ENCODE data around the gene RBBP5.
"Not testable (repeated sequence)": the region's sequence is repeated elsewhere in the genome, so short reads cannot be mapped to it uniquely, and the experiment has no call there.

Gene RBBP5, protein sequence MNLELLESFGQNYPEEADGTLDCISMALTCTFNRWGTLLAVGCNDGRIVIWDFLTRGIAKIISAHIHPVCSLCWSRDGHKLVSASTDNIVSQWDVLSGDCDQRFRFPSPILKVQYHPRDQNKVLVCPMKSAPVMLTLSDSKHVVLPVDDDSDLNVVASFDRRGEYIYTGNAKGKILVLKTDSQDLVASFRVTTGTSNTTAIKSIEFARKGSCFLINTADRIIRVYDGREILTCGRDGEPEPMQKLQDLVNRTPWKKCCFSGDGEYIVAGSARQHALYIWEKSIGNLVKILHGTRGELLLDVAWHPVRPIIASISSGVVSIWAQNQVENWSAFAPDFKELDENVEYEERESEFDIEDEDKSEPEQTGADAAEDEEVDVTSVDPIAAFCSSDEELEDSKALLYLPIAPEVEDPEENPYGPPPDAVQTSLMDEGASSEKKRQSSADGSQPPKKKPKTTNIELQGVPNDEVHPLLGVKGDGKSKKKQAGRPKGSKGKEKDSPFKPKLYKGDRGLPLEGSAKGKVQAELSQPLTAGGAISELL

GRCh38 chr1:205121660-205122488 is at the start of gene RBBP5:
TSS of gene RBBP5 (minus strand) at chr1:205121978. CDS start at chr1:205121873, 105 bp downstream.
- peak; percentile 93 to 95 for DNase-seq (ENCODE audit: low read depth in 1 of 2, low spot score in 1 of 2)

DNA sequence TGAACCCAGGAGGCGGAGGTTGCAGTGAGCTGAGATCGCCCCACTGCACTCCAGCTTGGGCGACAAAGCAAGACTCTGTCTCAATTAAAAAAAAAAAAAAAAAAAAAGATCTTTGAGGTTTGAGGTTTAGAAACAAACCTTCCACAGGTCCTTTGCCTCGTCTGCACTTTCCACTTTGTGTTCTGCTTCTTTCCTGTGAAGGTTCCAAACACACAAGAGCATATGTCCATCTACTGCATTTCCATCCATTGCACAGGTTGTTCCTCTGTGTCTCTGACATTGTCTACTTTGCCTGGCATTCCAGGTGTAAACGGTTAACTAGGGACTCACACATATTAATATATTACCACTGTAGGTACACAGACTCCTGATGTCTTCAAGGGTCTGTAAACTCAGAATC is 49.6 kb upstream of the RBBP5 start:
- no peak for DNase-seq (ENCODE audit: low read depth in 1 of 2, low spot score in 1 of 2)

DNA sequence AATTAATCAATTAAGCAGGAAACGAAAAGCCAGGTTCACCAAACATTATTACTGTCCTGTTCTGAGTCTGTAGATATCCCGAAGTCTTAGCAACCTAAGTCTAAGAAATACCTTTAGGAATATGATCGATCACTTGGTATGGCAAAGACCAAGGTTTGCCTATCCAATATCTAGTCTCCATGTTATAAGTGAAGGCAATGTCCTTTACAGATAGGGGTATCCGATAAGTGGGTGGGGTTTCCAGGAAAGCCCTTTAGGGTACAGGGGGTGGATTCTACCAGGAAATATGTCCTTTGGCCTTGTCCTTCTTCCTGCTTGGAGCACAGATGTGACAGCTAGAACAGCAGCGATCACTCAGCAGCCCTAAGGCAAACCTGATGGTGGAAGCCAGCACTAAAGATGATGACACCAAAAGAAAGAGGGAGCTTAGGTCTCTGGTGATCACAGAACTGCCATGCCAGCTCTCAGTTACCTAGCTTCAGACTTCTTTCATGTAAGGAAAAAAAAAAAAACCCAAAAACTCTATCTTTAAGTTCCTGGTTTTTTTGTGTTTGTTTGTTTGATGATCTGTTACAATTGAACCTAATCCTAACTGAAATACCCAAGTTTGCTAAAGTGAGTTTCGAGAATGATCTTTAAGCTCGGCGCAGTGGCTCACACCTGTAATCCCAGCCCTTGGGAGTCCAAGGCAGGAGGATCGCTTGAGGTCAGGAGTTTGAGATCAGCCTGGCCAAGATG is 48.9 kb upstream of the RBBP5 start:
- no peak for DNase-seq (ENCODE audit: low read depth in 1 of 2, low spot score in 1 of 2)

GRCh38 chr1:205169248-205169647 is 47.5 kb upstream of the RBBP5 start:
- no peak for DNase-seq (ENCODE audit: low read depth in 1 of 2, low spot score in 1 of 2)

DNA sequence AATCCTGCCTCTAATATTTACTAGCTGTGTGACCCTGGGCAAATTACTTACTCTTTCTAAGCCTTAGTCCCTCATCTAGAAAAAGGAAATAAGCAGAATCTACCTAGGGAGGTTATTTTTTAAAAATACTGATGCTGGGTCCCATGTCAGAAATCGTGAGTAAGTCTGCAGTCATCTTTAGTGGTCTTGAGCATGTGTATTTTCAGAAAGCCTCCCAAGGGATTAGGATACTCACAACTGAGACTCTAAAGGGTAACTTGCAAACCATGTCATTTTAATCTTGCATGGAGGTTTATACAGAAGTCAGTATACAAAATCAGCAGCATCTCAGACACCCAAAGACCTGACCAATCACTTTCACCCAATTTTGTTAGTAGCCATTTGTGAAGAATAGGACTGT is 46.5 kb upstream of the RBBP5 start:
- DNase-seq (ENCODE audit: low read depth in 1 of 2, low spot score in 1 of 2): no peak

DNA sequence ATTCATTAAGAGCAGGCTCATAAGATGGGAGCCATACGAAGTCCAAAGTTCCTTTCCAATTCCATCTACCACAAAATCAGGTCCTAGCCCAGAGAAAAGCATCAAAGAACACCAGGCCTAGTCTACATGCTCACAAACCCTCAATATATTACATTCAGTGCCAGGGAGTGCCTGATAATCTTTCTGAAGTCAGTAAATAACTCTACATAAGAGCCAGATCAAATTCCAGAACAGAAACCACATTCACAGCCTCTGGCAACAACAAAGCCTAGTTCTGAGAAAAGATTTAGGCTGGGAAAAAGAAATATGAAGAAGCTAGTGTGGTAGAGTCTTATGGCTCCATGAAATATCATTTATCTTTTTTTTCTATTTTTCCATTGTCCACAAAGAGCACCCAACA is 40.5 kb upstream of the RBBP5 start:
- DNase-seq (ENCODE audit: low read depth in 1 of 2, low spot score in 1 of 2): no peak

DNA sequence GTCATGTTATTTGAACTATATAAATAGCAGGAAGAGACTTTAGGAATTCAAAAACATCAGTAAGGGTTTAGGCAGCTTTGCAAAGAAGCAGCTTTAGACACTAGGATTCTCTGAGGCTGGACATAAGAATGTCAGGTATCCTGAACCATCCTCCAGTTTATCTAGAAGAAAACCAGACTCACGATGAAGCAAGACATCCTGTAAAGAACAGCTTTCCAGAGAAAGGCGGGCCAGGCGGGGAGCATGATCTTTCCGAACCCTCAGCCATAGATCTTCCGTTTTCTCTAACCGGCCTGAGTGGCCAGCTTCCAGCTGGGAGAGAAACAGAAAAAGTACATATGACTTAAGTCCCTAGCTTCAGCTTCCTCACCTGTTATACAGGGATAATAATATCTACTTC is 39.3 kb upstream of the RBBP5 start:
- DNase-seq (ENCODE audit: low read depth in 1 of 2, low spot score in 1 of 2): no peak

GRCh38 chr1:205158048-205158616 is 36.4 kb upstream of the RBBP5 start:
- DNase-seq (ENCODE audit: low read depth in 1 of 2, low spot score in 1 of 2): no peak

- DNase-seq (ENCODE audit: low read depth in 1 of 2, low spot score in 1 of 2): not testable (repeated sequence)
Measured at GRCh38 chr1:205155665-205156377, 34.0 kb upstream of the RBBP5 start.

DNA sequence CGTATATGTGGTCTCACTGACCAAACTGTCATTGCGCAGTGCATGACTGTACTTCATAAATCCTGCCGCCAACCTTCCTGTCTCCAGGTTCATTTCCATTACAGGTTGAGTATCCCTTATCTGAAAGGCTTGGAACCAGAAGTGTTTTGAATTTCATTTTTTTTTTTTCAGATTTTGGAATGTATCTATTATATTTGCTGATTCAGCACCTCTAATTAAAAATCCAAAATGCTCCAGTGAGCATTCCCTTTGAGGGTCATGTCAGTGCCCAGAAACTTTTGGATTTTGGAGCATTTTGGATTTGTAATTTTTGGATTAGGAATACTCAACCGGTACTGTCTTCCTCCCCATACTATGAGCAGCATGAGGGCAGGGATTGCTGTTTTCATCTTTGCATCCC is 30.7 kb upstream of the RBBP5 start:
- DNase-seq (ENCODE audit: low read depth in 1 of 2, low spot score in 1 of 2): no peak

DNA sequence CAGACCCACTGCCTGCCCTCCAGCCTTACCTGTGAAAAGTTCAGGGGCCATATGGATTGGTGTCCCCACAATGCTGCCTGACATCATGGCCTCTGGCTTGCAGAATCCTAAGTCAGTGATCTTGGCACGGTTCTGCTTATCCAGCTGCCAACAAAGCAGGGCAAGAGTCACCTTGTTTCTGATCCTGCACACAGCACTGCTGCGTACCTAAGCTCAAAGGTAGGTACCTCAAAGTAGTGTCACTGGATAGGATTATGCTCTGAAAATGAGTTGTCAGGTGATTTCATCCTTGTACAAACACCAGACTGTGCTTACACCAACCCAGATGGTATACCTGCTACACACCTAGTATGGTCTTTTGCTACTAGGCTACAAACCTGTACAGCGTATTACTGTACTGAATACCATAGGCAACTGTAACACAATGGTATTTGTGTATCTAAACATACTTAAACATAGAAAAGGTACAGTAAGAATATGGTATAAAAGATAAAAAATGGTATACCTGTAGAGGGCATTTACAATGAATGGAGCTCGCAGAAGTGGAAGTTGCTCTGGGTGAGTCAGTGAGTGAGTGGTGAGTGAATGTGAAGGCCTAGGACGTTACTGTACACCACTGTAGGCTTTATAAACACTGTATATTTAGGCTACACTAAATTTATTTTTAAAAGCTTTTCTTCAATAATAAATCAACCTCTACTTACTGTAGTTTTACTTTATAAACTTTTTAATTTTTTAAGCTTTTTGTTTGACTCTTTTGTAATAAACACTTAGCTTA is 29.1 kb upstream of the RBBP5 start:
- DNase-seq (ENCODE audit: low read depth in 1 of 2, low spot score in 1 of 2): no peak

DNA sequence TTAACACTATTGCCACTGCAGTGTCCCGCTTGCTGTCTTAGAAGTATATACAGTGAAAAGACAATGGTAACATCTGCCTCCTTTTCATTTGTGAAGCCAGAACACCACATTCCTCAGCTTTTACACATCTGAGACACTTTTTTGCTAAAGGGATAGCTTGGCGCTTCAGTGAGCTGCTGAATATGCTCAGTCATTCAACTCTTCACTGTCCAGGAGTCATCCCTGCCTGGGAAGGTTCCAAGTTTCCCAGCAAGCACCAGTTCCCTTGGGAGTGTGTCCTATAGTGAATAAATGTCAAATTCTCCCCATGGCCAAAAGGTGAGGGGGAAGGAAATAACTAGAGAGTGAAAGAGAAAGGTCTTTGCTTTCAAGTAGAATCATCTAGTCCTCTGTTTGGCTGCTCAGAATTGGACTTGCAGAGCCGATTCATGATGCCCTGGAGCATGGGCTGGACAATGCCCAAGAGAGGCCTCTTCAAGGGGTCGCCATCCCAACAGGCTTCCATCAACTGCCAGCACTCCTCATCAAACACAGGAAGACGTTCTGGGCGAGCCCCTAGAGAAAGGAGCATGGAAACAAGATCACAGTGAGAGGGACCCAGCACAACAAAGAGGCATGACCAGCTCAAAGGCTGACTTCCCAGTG is 25.5 kb upstream of the RBBP5 start:
- no peak for DNase-seq (ENCODE audit: low read depth in 1 of 2, low spot score in 1 of 2)

GRCh38 chr1:205144751-205145150 is 23.0 kb upstream of the RBBP5 start:
- DNase-seq (ENCODE audit: low read depth in 1 of 2, low spot score in 1 of 2): no peak

DNA sequence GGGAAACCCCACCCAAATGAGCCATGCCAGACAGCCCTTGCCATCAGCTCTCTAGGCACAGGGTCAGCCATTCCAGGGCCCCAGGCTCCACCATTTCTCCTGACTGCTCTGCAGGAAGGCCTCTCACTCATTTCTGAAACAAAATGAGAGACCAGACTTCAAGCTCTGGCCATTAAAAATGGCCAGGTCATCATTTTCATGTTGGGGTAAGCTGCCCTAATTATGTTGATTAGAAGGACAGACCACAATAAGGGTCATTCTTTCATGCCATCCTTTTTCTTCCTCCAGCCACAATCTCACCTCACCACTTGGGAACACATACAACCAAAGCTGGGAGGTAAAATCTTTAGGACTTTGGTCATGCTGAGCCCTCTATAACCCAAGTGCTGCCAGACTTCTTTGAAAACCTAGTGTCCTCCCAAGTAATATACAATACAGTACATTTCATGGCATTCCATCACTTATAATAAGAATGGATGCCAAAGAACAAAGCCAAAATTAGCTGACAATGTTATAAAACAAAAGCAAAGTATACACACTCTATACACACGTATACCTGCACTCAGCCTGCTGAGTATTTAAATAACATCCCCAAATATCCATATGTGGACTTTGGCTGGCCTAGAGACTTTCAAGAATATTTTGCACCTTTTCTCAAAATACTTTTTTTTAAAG is 22.4 kb upstream of the RBBP5 start:
- no peak for DNase-seq (ENCODE audit: low read depth in 1 of 2, low spot score in 1 of 2)

- no peak for DNase-seq (ENCODE audit: low read depth in 1 of 2, low spot score in 1 of 2)
Measured at GRCh38 chr1:205142102-205142469, 20.3 kb upstream of the RBBP5 start.

GRCh38 chr1:205141236-205142101 is 19.7 kb upstream of the RBBP5 start:
- peak; percentile 43 to 44 for DNase-seq (ENCODE audit: low read depth in 1 of 2, low spot score in 1 of 2)

GRCh38 chr1:205140113-205140512 is 18.3 kb upstream of the RBBP5 start:
- DNase-seq (ENCODE audit: low read depth in 1 of 2, low spot score in 1 of 2): no peak

DNA sequence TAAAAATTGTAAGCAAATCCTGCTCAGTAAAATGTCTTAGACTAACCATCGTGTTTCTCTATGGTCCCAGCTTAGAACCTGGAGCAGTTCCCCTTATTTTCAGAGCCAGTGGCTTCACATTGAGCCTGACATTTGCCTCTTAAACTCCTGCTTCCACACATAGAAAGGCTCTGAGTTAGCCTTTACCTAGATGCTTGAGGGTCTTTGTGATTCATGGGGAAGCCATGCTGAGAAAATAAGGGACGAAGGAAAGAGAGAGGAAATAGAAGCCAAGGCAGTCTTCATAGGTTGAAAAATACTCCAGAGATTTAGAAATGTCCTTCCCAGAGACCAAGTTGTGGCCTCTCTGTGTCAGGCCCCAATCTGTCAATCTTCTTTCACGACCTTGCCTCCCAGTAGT is 16.1 kb upstream of the RBBP5 start:
- no peak for DNase-seq (ENCODE audit: low read depth in 1 of 2, low spot score in 1 of 2)

Data from activated T-helper 1 cell treated with anti-CD3 and anti-CD28 coated beads, Interleukin-2, amount 50 U/mL, for 16 hours (primary cell).